Measurements from ENCODE around the gene ODC1.
"Not testable (repeated sequence)": the region's sequence is repeated elsewhere in the genome, so short reads cannot be mapped to it uniquely, and the experiment has no call there.

The ODC1 gene

GRCh38 chr2:10447895-10448575 lies at the start of gene ODC1:
Gene ODC1 (minus strand): TSS chr2:10448327. CDS start chr2:10445032, 3,295 bp downstream.
- H3K4me3 ChIP-seq (ENCODE audit: low read length) = peak within 1 kb of the TSS; percentile 89
- peaks cover 11% of the 10 kb centered on the region for H3K36me3 ChIP-seq (ENCODE audit: control insufficient read depth, insufficient read depth, low read length)
- peak within 1 kb of the TSS; percentile 83 for H3K27ac ChIP-seq (ENCODE audit: low read depth, low read length)
- H3K27me3 ChIP-seq (ENCODE audit: control insufficient read depth, insufficient read depth, low read length) = no peaks in the 10 kb centered on the region
- H3K4me1 ChIP-seq (ENCODE audit: control insufficient read depth, insufficient read depth, low read length) = peaks cover 2% of the 10 kb centered on the region
- peak within 1 kb of the TSS; percentile 74 for H3K9ac ChIP-seq (ENCODE audit: low read length)

GRCh38 chr2:10497797-10498251 lies 49.7 kb upstream of the ODC1 start:
- Histone ChIP-seq H3K9ac (ENCODE audit: low read length) (no peak overlapping the region), H3K27me3 (ENCODE audit: control insufficient read depth, insufficient read depth, low read length) (peaks cover 5% of the 10 kb centered on the region), H3K4me1 (ENCODE audit: control insufficient read depth, insufficient read depth, low read length) (no peaks in the 10 kb centered on the region), H3K4me3 (ENCODE audit: low read length) (no peak overlapping the region), H3K36me3 (ENCODE audit: control insufficient read depth, insufficient read depth, low read length) (no peaks in the 10 kb centered on the region), H3K27ac (ENCODE audit: low read depth, low read length) (no peak overlapping the region)

GRCh38 chr2:10495988-10496313 lies 47.8 kb upstream of the ODC1 start:
- Histone ChIP-seq H3K4me1 (ENCODE audit: control insufficient read depth, insufficient read depth, low read length) (no peaks in the 10 kb centered on the region), H3K27ac (ENCODE audit: low read depth, low read length) (no peak overlapping the region), H3K4me3 (ENCODE audit: low read length) (no peak overlapping the region), H3K36me3 (ENCODE audit: control insufficient read depth, insufficient read depth, low read length) (no peaks in the 10 kb centered on the region), H3K9ac (ENCODE audit: low read length) (no peak overlapping the region), H3K27me3 (ENCODE audit: control insufficient read depth, insufficient read depth, low read length) (peaks cover 5% of the 10 kb centered on the region)

- Histone ChIP-seq H3K27me3 (ENCODE audit: control insufficient read depth, insufficient read depth, low read length) (peaks cover 5% of the 10 kb centered on the region), H3K4me1 (ENCODE audit: control insufficient read depth, insufficient read depth, low read length) (no peaks in the 10 kb centered on the region), H3K36me3 (ENCODE audit: control insufficient read depth, insufficient read depth, low read length) (no peaks in the 10 kb centered on the region), H3K9ac (ENCODE audit: low read length) (no peak overlapping the region), H3K27ac (ENCODE audit: low read depth, low read length) (no peak overlapping the region), H3K4me3 (ENCODE audit: low read length) (no peak overlapping the region)
These were observed 47.3 kb upstream of the ODC1 start for GRCh38 chr2:10495311-10495987.

- Histone ChIP-seq H3K4me3 (ENCODE audit: low read length) (no peak overlapping the region), H3K27ac (ENCODE audit: low read depth, low read length) (no peak overlapping the region), H3K9ac (ENCODE audit: low read length) (no peak overlapping the region), H3K4me1 (ENCODE audit: control insufficient read depth, insufficient read depth, low read length) (no peaks in the 10 kb centered on the region), H3K27me3 (ENCODE audit: control insufficient read depth, insufficient read depth, low read length) (peaks cover 5% of the 10 kb centered on the region), H3K36me3 (ENCODE audit: control insufficient read depth, insufficient read depth, low read length) (no peaks in the 10 kb centered on the region)
These were observed 46.4 kb upstream of the ODC1 start for GRCh38 chr2:10494351-10495066.

- Histone ChIP-seq H3K4me3 (ENCODE audit: low read length) (no peak overlapping the region), H3K9ac (ENCODE audit: low read length) (no peak overlapping the region), H3K27ac (ENCODE audit: low read depth, low read length) (no peak overlapping the region), H3K4me1 (ENCODE audit: control insufficient read depth, insufficient read depth, low read length) (no peaks in the 10 kb centered on the region), H3K36me3 (ENCODE audit: control insufficient read depth, insufficient read depth, low read length) (no peaks in the 10 kb centered on the region), H3K27me3 (ENCODE audit: control insufficient read depth, insufficient read depth, low read length) (peaks cover 5% of the 10 kb centered on the region)
These were observed 45.6 kb upstream of the ODC1 start for GRCh38 chr2:10493634-10494281.

GRCh38 chr2:10493075-10493633 lies 45.0 kb upstream of the ODC1 start:
- no peaks in the 10 kb centered on the region for H3K4me1 ChIP-seq (ENCODE audit: control insufficient read depth, insufficient read depth, low read length)
- H3K27ac ChIP-seq (ENCODE audit: low read depth, low read length) = no peak overlapping the region
- no peaks in the 10 kb centered on the region for H3K36me3 ChIP-seq (ENCODE audit: control insufficient read depth, insufficient read depth, low read length)
- H3K9ac ChIP-seq (ENCODE audit: low read length) = no peak overlapping the region
- H3K27me3 ChIP-seq (ENCODE audit: control insufficient read depth, insufficient read depth, low read length) = peaks cover 5% of the 10 kb centered on the region
- no peak overlapping the region for H3K4me3 ChIP-seq (ENCODE audit: low read length)

GRCh38 chr2:10490806-10491291 lies 42.7 kb upstream of the ODC1 start:
- no peaks in the 10 kb centered on the region for H3K4me1 ChIP-seq (ENCODE audit: control insufficient read depth, insufficient read depth, low read length)
- H3K36me3 ChIP-seq (ENCODE audit: control insufficient read depth, insufficient read depth, low read length) = no peaks in the 10 kb centered on the region
- no peak overlapping the region for H3K27ac ChIP-seq (ENCODE audit: low read depth, low read length)
- peaks cover 3% of the 10 kb centered on the region for H3K27me3 ChIP-seq (ENCODE audit: control insufficient read depth, insufficient read depth, low read length)
- no peak overlapping the region for H3K9ac ChIP-seq (ENCODE audit: low read length)
- H3K4me3 ChIP-seq (ENCODE audit: low read length) = no peak overlapping the region

- Histone ChIP-seq H3K4me3 (ENCODE audit: low read length) (no peak overlapping the region), H3K36me3 (ENCODE audit: control insufficient read depth, insufficient read depth, low read length) (no peaks in the 10 kb centered on the region), H3K4me1 (ENCODE audit: control insufficient read depth, insufficient read depth, low read length) (no peaks in the 10 kb centered on the region), H3K27ac (ENCODE audit: low read depth, low read length) (no peak overlapping the region), H3K9ac (ENCODE audit: low read length) (no peak overlapping the region), H3K27me3 (ENCODE audit: control insufficient read depth, insufficient read depth, low read length) (no peaks in the 10 kb centered on the region)
These were observed 41.9 kb upstream of the ODC1 start for GRCh38 chr2:10489842-10490555.

- not testable (repeated sequence) for H3K4me3 ChIP-seq (ENCODE audit: low read length); H3K27ac ChIP-seq (ENCODE audit: low read depth, low read length); H3K9ac ChIP-seq (ENCODE audit: low read length); H3K27me3 ChIP-seq (ENCODE audit: control insufficient read depth, insufficient read depth, low read length); H3K4me1 ChIP-seq (ENCODE audit: control insufficient read depth, insufficient read depth, low read length); H3K36me3 ChIP-seq (ENCODE audit: control insufficient read depth, insufficient read depth, low read length)
These were observed 40.0 kb upstream of the ODC1 start for GRCh38 chr2:10488142-10488541.

GRCh38 chr2:10487741-10488104 lies 39.6 kb upstream of the ODC1 start:
- not testable (repeated sequence) for H3K4me3 ChIP-seq (ENCODE audit: low read length); H3K27ac ChIP-seq (ENCODE audit: low read depth, low read length); H3K4me1 ChIP-seq (ENCODE audit: control insufficient read depth, insufficient read depth, low read length); H3K36me3 ChIP-seq (ENCODE audit: control insufficient read depth, insufficient read depth, low read length); H3K9ac ChIP-seq (ENCODE audit: low read length); H3K27me3 ChIP-seq (ENCODE audit: control insufficient read depth, insufficient read depth, low read length)

Measured in rectal smooth muscle tissue (tissue), 1 donor.